HG03095 (cell line): ENCODE measurements around the gene ATP6AP1.
"Not testable (repeated sequence)": the region's sequence is repeated elsewhere in the genome, so short reads cannot be mapped to it uniquely, and the experiment has no call there.

Source experiments
- ATAC-seq: cut with Tn5 transposase; IDR thresholded peaks from one replicate; pipeline ENCODE4 v1.9.1; 2021; ENCODE audit warnings: moderate library complexity; ENCODE audit not compliant: unreplicated experiment

Gene ATP6AP1, protein sequence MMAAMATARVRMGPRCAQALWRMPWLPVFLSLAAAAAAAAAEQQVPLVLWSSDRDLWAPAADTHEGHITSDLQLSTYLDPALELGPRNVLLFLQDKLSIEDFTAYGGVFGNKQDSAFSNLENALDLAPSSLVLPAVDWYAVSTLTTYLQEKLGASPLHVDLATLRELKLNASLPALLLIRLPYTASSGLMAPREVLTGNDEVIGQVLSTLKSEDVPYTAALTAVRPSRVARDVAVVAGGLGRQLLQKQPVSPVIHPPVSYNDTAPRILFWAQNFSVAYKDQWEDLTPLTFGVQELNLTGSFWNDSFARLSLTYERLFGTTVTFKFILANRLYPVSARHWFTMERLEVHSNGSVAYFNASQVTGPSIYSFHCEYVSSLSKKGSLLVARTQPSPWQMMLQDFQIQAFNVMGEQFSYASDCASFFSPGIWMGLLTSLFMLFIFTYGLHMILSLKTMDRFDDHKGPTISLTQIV

DNA sequence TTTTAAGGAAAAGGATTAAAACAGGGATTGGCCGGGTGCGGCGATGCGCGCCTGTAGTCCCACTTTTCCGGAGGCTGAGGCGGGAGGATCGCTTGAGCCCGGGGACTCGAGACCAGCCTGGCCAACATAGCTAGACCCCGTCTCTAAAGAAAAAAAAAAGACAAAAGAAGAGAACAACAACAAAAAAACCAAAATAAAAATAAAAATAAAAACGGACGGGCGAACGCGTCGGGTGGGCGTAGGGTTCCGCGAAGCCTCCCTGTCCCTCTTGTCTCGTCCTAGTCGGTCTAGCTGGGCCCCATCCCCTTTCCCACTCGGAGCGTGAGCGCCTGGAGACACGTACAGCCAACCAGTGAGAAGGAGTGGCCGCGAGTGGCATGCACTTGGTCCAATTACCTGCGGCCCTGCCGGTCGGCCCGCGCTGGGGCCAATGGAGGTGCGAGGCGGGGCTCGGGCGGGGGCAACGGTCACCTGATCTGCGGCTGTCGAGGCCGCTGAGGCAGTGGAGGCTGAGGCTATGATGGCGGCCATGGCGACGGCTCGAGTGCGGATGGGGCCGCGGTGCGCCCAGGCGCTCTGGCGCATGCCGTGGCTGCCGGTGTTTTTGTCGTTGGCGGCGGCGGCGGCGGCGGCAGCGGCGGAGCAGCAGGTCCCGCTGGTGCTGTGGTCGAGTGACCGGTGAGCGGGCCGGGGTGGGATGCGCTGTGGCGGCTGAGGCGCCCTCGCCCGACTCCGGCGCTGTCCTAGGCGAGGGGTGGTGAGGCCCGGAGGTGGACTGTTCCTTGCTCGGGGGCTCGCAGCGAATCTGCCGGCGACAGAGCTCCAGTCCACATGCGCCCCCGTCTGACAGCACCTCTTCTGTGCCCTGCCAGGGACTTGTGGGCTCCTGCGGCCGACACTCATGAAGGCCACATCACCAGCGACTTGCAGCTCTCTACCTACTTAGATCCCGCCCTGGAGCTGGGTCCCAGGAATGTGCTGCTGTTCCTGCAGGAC is at the start of gene ATP6AP1:
TSS of gene ATP6AP1 (plus strand) at position 502 of the 996 bp plus-strand sequence. CDS start at position 518, 16 bp downstream.
- ATAC-seq, result peak; percentile 92

DNA sequence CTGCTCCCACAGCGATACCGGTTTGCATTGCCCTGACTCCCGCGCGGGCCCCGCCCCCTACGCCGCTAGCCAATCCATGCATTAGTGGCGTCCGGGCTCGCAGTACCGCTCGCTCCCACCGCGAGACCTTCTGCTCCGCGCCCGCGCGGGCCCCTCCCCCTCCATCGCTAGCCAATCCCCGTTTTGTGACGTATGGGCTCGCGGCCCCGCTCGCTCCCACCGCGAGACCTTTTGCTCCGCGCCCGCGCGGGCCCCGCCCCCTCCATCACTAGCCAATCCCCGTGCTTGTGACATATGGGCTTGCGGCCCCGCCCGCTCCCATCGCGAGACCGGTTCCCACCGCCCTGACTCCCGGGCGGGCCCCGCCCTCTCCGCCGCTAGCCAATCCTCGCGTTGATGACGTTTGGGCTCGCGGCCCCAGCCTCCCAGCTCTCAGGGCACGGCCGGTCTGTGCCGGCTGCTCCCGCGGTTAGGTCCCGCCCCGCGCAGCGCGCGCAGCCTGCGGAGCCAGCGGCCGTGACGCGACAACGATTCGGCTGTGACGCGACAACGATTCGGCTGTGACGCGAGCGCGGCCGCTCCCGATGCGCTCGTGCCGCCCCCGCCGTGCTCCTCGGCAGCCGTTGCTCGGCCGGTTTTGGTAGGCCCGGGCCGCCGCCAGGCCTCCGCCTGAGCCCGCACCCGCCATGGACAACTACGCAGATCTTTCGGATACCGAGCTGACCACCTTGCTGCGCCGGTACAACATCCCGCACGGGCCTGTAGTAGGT is 49.5 kb upstream of the ATP6AP1 start, which contains the start of gene EMD:
TSS of gene EMD (plus strand) at position 497 of the 770 bp plus-strand sequence. CDS start at position 687, 190 bp downstream.
- peak; percentile 71 for ATAC-seq

DNA sequence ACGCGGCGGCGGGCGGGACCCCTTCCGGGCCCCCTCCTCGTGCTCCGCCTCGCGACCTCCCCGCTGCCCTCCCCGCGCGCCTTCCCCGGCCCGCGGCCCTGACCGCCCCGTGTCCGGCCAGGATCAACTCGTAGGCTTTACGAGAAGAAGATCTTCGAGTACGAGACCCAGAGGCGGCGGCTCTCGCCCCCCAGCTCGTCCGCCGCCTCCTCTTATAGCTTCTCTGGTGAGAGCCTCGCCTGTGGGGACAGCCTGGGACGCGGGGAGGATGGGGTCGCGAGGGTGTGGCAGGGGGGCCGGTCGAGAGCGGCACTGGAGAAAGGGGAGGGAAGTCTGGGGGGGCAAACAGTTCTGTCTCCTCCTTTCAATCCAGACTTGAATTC is 48.9 kb upstream of the ATP6AP1 start:
- no peak for ATAC-seq

DNA sequence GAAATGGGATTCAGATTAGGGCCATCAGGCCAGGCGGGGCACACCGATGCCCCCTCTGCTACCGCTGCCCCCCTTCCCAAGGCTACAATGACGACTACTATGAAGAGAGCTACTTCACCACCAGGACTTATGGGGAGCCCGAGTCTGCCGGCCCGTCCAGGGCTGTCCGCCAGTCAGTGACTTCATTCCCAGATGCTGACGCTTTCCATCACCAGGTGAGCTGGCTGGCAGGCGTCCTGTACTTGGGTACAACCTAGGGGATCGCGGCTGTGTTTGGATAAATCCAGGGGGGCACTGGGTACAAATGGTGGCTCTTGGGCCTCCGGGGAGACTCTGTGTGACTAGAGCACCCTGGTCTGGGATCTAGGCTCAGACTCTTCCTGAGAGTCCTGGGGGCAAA is 48.3 kb upstream of the ATP6AP1 start:
- no peak for ATAC-seq

DNA sequence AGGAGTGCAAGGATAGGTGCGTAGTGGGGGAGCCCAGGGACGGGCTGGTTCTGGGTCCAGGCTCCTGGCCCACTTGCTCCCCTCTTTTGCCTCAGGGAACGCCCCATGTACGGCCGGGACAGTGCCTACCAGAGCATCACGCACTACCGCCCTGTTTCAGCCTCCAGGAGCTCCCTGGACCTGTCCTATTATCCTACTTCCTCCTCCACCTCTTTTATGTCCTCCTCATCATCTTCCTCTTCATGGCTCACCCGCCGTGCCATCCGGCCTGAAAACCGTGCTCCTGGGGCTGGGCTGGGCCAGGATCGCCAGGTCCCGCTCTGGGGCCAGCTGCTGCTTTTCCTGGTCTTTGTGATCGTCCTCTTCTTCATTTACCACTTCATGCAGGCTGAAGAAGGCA is 47.7 kb upstream of the ATP6AP1 start:
- ATAC-seq, result no peak

DNA sequence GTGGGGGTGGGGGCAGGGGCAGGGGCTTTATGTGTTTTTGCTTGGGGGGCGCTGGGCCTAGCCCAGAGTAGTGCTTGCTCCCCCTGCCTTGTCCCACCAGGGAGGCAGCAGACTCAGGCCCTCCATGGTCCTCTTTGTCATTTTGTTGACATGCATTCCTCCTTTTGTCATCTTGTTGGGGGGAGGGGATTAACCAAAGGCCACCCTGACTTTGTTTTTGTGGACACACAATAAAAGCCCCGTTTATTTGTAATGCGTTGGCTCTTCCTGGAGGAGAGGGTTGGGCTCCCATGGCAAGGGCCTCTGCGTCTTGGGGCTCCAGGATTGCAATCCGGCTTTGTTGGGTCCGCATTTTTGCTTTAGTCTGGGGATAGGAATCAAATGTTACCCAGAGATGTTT is 47.2 kb upstream of the ATP6AP1 start:
- ATAC-seq, result no peak

DNA sequence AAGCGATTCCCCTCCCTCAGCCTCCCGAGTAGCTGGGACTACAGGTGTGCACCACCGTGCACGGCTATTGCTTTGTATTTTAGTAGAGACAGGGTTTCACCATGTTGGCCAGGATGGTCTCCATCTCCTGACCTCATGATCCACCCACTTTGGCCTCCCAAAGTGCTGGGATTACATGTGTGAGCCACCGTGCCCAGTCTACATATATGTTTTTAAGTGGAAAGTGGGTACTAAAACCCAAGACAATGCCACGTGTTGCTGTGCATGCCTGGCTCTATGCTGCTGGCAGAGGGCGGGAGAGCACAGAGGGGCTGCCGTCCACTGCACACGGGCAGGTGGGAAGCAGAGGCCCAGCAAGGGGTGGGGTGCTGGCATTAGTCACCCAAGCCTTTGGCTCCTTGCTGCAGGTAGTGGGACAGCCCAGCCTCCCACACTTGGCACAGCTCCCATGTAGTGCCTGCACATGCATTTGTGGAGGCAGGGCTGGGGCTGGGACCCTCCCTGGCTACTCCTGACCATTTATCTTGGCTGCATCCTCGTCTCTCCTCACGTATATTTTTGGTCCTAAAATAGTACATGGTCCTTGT is 45.9 kb upstream of the ATP6AP1 start:
- ATAC-seq, result no peak

DNA sequence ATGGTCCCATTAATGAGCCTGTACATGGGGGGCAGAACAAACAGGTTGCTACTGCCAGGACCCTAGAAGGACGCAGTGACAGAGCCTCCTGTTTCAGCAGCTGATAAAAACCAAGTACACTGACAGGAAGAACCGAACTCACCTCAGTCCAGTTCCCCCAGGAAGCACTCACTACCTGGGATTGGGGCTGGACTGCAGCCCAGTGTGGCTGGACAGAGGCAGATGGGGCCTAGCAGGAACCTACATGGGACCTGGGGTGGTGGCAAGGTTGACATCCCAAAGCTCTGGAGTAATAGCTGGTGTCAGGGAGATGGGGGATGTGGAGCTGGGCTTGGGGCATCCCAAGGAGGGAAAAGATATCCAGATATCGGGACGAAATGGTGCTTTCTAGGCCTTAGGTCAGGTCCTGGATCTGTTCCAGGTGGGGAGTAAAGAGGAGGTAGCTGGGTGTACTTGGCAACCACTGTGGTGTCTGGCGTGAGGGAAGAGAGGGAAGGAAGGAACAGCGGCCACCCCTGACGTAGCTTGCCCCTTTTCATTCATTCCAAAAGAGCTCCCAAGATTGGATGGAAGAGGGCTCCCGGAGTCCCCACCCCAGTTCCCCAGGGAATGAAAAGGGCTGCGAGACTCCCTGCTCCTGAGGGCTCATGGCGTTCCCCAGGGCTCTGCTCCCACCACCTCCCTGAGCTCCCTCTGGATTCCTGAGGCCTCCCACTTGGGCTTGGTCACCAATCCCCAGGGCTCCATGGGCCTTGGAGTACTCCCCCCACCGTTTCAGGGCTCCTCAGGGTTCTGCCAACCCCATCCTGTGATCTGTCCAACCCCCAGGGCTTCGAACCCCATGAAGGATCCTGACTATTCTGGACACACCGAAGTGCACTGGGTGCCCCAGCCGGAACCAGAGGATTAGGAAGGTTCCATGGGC is 44.9 kb upstream of the ATP6AP1 start:
- ATAC-seq, result no peak

DNA sequence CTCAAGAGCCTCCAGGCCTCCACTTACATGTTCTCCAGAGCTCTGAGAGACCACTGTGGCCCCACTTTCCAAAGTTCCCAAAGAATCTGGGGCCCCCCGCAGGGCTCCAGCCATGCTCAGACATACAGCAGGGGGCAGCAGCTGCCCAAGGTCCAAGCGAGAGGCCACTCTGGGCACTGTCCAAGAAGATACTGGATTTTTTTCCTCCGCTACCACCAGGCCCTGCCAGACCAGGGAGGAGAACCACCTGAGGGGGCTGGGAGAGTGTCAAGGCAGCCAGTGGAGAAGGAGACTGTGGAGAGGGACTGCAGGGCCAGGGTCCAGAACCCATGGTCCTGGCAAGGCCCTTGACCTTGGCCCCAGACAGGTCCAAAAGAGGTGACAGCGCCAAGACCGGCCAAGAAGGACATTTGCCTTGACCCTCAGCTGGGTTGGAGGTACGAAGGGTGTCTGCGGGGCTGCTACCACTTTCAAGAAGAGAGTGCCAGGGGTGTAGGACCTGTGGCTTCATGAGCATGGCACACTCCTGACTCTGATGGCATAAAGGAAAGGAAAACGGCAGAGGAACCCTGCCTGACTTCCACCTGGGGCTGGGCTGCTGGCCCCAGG is 44.1 kb upstream of the ATP6AP1 start:
- no peak for ATAC-seq

DNA sequence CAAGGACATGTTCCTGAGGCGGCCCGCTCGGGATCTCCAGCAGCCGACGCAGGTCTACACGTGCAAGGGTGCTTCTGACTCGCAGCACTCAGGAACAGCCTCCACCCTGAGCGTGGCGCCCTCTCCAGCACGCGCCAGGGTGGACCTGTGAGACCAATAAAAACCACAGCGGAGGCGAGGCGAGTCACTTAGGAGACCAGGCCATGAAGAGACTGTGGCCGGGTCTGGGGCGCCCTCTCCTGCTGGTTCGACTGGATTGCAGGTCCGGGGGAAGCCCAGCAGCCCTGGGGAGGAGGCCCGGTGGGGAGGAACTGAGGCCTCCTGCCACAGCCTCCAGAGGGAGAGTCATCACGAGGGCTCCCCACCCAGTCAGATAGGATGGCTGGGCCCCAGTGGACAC is 40.4 kb upstream of the ATP6AP1 start:
- ATAC-seq, result peak; percentile 30

DNA sequence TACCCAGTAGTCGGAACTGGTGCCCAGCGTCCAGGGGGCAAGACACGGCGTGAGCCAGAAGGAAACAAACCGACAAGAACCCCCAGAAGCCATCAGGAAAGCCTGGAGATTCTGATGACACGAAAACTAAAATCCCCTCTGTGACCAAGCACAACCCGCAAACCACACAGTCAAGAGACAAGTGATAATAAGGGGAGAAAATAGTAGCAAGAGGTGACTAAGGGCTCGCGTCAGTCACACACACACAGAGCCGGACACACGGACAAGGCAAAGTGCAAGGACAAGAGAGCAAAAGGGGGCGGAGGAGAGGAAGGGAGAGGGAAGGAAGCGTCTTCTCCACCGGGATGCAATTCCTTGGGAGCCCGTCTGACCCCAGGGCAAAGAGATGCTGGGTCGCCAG is 39.8 kb upstream of the ATP6AP1 start:
- ATAC-seq, result not testable (repeated sequence)

DNA sequence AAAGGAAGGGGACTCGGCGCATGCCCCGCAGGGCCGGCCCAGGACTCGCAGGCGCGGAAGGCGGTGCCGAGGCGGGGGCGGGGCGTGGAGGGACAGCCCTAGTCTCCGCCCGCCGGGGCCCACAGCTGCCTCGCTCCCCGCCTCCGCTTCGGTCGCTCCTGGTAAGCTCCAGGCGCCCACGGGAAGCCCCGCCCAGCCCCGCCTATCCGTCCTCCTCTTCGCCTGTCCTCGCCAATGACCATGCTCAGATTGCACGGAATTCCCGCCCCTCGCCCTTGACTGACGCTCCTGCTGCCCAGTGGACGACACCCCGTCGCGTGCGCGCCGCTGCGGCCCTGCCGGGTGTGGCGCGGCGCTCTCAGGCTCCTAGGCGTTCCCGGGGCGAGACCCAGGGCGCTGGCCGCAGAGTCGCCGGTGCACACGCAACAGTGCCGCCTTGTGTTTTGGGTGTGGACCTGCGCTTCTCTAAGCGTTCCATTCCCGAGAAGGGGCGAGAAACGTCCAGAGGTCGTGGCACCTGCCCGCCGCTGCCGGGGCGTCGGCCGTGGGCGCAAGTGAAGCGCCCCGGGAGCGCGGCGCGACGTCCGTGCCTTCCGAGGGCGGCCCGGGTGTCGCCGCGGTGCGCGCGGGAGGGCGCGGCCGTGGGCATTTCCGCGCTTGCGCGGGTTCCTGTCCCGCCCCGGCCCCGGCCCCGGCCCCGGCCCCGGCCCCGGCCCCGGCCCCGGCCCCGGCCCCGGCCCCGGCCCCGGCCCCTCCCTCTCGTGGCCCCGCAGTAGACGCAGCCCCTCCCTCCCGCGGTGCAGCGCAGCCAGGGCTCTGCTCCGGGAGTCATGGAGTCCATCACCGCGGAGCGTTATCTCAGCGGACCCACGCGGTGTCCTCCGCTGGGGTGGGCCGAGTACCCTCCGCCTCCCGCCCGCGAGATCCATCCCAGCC is 38.4 kb upstream of the ATP6AP1 start:
- peak; percentile 68 for ATAC-seq

DNA sequence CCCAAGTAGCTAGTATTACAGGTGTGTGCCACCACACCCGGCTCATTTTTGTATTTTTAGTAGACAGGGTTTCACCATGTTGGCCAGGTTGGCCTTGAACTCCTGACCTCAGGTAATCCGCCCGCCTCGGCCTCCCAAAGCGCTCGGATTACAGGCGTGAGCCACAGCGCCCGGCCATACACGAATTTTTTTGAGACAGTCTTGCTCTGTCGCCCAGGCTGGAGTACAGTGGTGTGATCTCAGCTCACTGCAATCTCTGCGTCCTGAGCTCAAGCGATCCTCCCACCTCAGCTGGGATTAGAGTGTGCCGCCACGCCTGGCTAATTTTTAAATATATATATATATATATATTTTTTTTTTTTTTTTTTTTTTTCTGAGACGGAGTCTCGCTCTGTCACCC is 32.1 kb upstream of the ATP6AP1 start:
- ATAC-seq, result not testable (repeated sequence)

DNA sequence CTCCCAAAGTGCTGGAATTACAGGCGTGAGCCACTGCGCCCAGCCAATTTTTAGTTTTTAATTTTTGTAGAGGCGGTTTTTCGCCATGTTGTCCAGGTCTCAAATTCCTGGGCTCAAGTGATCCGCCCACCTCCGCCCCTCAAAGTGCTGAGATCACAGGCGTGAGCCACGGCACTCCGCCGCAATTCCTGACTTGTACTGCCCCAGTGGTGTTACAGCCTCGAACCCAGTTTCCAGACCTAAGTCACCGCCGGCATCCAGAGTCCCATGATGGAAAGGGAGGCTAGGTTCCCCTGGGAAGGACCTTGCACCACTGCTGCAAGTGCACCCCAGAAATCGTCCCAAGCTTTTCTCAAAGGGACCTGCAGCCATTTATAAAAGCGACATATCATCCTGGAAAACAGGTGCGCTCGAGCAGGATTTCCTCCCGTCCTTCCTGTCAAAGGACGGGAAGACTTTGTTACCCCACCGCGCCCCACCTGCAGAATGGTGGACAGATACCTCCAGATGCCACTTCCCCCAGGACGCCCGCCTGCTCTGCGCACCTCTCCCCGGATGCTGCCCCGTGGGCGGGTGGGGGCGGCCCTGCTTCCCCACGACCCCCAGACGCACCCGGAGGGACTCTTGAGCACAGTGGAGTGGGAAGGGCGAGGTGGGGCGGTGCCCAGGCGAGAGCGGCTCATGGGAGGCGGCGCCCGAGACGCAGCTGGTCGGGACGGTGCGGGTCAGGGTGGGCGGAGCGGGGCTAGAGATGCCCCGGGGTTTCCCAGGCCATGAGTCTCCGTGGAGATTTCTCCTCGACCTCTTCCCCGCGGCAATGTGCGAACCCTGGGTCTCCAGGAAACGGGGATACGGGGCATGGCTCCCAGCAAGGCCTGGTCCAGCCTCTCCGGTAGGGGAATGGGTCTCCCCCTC is 31.2 kb upstream of the ATP6AP1 start:
- peak; percentile 41 for ATAC-seq

DNA sequence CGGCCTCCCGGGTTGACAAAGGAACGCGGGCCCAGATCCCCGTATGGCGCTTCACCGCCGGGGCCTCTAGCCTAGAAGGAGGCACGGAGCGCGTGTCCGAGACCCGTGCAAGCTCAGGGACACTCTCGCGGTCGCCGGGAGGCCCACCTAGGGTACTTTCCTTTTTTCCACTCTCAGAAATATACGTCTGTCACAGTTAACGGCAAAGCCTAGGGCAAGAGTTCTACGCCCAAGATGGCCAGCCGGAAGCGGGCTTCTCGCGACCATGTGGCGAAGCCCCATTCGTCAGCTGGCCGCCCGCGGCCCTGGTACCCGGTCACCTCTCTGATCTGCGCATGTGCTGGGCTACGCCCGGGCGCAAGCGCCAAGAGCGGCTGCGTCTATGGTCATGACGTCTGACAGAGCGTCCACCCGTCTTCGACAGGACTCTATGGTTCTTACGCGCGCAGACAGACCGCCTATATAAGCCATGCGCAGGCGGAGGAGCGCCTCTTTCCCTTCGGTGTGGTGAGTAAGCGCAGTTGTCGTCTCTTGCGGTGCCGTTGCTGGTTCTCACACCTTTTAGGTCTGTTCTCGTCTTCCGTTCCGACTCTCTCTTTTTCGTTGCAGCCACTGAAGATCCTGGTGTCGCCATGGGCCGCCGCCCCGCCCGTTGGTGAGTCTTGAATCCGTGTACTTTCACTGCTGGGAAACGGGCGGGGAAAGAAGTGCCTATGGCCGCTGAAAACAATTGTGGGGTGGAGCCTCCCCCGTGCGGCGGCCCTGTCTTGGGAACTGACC is 30.4 kb upstream of the ATP6AP1 start, which contains the start of gene RPL10:
TSS of gene RPL10 (plus strand) at position 490 of the 780 bp plus-strand sequence. CDS start at position 633, 143 bp downstream.
- peak; percentile 72 for ATAC-seq
